ENCODE results near the gene KLF18. TPM values are rescaled to one million over a fixed set of nuclear protein-coding genes. Genes with fewer than 3 reads are reported as not detected.

The KLF18 gene
- total RNA-seq: not detected

DNA sequence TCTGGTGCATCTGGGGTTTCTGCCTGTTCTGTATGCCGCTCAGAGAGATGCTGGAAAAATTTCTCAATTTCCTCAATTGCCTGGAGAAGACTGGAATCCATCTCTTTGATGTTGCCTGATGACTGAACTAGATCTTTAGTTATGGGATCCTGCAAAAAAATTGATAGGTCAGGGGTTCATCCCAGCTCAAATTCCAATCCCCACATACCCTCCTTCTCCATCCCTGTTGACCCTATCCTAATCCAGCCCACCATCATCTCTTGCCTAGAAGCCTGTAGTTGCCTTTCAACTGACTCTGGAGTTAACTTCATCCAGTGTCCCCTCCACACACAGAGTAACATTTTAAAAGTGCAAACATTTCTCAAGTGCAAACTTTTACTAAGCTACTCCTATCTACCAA lies at the start of gene KLF18:
Gene KLF18, minus strand, starts transcription at position 101 of the 400 bp plus-strand sequence. Its CDS starts 0 bp downstream, at position 101.

GRCh38 chr1:44118682-44119081 lies 22.7 kb downstream of the KLF18 start, which contains the start of gene KLF17:
Gene KLF17, plus strand, starts transcription at chr1:44118821. Its CDS starts 87 bp downstream, at chr1:44118908.

Small RNAs within 50 kb of the gene (small RNA-seq; reads per million reads assigned to genes)
- gene AL035417.1 (ENCODE audit: low replicate concordance): not detected
- not detected for gene OOSP1P1 (ENCODE audit: low replicate concordance)
- not detected for gene RF00019 (ENCODE audit: low replicate concordance)
- gene RN7SL479P (ENCODE audit: low replicate concordance): not detected

Other genes starting within 250 kb of the KLF18 start
- gene ARTN, start 207.8 kb downstream of the KLF18 start, total RNA-seq: 0.31 TPM
- gene IPO13, start 194.7 kb downstream of the KLF18 start, total RNA-seq: 23.5 TPM
- gene DPH2, start 171.6 kb downstream of the KLF18 start, total RNA-seq: 18.8 TPM
- 126 TPM for gene ATP6V0B, start 166.7 kb downstream of the KLF18 start, total RNA-seq
- gene B4GALT2, start 162.4 kb downstream of the KLF18 start, total RNA-seq: 82.0 TPM
- 7.8 TPM for gene CCDC24, start 150.0 kb downstream of the KLF18 start, total RNA-seq
- gene SLC6A9, start 110.2 kb downstream of the KLF18 start, total RNA-seq: 5.9 TPM
- gene KLF17, start 22.8 kb downstream of the KLF18 start, total RNA-seq: not detected
- 50.7 TPM for gene DMAP1, start 71.8 kb upstream of the KLF18 start, total RNA-seq
- gene ERI3, start 213.6 kb upstream of the KLF18 start, total RNA-seq: 83.3 TPM

All from parietal lobe (tissue), 2 donors.